ENCODE results near the gene AP5Z1.

GRCh38 chr7:4835398-4836205 lies 60.2 kb downstream of the AP5Z1 start:
- TF ChIP-seq CTCF (IDR thresholded peaks at IDR 0.05; ENCODE audit: low read length) (no peak), EZH2 (IDR thresholded peaks at IDR 0.05; ENCODE audit: borderline replicate concordance, low read length) (no peak)

Data from OCI-LY1 (cell line).